Urinary bladder (tissue), 4 donors: ENCODE data around the gene OSR1. TPM values are rescaled to one million over a fixed set of nuclear protein-coding genes. Genes with fewer than 3 reads are reported as not detected.

Experiments used
- DNase-seq: peaks from one replicate; pipeline ENCODE4 v3.0.0-alpha.2; 2015; ENCODE audit errors: extremely low spot score
- H3K27ac ChIP-seq: one replicate; pipeline ENCODE4 v1.5.1; 2013; ENCODE audit warnings: low read depth, mild to moderate bottlenecking, moderate library complexity
- H3K36me3 ChIP-seq: one replicate; pipeline ENCODE4 v1.6.1; 2013; ENCODE audit warnings: mild to moderate bottlenecking, moderate library complexity; ENCODE audit not compliant: insufficient read depth
- H3K4me1 ChIP-seq: one replicate; pipeline ENCODE4 v1.6.1; 2013; ENCODE audit warnings: mild to moderate bottlenecking, moderate library complexity; ENCODE audit not compliant: insufficient read depth
- H3K4me3 ChIP-seq: one replicate; pipeline ENCODE4 v1.5.1; 2013; ENCODE audit warnings: low read depth, low read length
- WGBS: extraction: QIAGEN DNeasy Blood & Tissue Kit; methylation state at CpG from one replicate; pipeline ENCODE4 v1.1.7; 2013; 5-methylcytosine and 5-hydroxymethylcytosine counted together
- polyA plus RNA-seq: library from polyadenylated mRNA; stranded (reverse); fragments of 200-250 nt; gene quantifications from one replicate; pipeline ENCODE4 v1.2.3, GENCODE V29; 2013
- total RNA-seq: library from RNA; depleted of rRNA; stranded (reverse); fragments of >200 nt; gene quantifications from one replicate; pipeline ENCODE4 v1.2.3, GENCODE V29; 2014
- donor health status: healthy with polysubstance abuse.
- donor health status: healthy.

The OSR1 gene
- total and polyA plus RNA-seq, 2 donors, result 93.7 to 144 TPM

GRCh38 chr2:19363474-19363778, 5.0 kb upstream of the OSR1 start:
- peak overlapping the region; percentile 52 for H3K4me3 ChIP-seq
- no peak for DNase-seq
- no peaks in the 10 kb centered on the region for H3K36me3 ChIP-seq
- H3K4me1 ChIP-seq, result no peaks in the 10 kb centered on the region
- WGBS, result 6% methylated on average over 20 of the region's 20 CpGs
- H3K27ac ChIP-seq, result no peak overlapping the region

DNA sequence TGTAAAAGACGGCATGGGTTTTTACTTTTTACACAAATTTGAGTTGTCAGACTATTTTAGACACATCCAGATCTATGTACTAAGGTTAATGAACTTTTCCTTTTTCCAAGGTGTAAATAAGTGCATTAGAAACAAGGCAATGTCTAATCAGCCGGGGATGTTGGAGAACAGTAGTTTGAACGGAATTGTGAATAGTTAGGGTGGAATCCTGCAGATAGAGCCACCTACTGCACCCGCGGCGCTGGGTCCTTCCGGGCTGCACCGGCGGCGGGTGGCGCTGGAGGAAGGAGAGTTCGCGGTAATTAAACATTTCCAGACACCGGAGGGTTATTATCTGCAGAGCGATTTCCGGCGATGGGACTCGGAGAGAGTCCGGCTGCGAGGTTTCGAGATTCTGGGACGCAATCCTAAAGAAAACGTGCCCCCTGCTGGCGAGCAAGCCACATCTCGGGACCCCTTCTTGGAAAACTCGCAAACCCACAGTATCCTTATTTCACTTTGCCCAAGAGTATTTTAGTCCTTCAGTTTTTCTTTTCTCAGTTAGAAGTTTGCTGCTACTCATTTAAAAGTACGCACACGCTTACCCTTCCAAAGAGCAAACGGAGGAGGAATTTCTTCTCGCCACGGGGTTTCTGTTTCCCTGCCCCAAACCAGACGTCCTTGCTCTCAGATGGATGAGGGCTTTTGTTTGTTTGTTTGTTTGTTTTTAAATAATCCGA, 4.5 kb upstream of the OSR1 start:
- under 1% methylated on average over 33 of the region's 33 CpGs for WGBS
- Histone ChIP-seq H3K4me1 (no peaks in the 10 kb centered on the region), H3K4me3 (peak overlapping the region; percentile 52), H3K27ac (no peak overlapping the region), H3K36me3 (no peaks in the 10 kb centered on the region)
- peak; percentile 81 for DNase-seq

- Histone ChIP-seq H3K36me3 (no peaks in the 10 kb centered on the region), H3K4me3 (peak overlapping the region; percentile 52), H3K4me1 (no peaks in the 10 kb centered on the region), H3K27ac (no peak overlapping the region)
- WGBS, result 2% methylated on average over 16 of the region's 16 CpGs
- DNase-seq, result no peak
Observed at GRCh38 chr2:19362094-19362754, 3.8 kb upstream of the OSR1 start.

DNA sequence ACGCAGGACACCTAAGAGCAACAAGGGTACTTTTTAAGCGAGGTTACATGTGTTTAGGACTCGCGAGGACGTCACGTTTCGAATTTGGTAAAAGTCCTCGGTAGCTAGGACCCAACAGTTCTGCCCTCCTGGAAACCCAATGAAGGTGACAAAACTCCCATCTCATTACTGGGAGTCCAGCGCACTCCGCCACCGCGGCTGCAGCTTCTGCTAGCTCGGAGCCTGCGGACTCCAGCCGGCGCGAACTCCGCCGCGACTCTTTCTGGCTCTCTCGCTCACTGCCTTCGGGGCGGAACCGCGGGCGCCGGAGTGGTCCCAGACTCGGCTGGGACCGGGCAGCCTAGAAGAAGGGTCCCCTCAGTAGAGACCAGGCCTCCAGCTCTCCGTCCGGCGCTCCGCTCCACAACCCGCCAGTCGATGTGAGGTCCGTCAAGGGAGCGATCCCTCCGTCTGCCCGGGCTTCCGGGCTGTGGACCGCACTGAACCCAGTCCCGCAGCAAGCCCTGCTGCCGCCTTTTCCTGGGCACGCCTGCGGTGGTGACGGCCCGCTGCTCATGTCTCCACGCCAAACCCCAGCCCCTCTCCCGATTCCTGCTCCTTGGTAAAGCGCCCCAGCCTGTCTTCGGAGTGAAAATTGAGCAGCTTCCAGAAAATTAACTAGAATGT, 3.0 kb upstream of the OSR1 start:
- 9% methylated on average over 51 of the region's 51 CpGs for WGBS
- Histone ChIP-seq H3K4me3 (peak overlapping the region; percentile 52), H3K36me3 (no peaks in the 10 kb centered on the region), H3K4me1 (no peaks in the 10 kb centered on the region), H3K27ac (no peak overlapping the region)
- DNase-seq, result no peak

GRCh38 chr2:19360966-19361321, 2.5 kb upstream of the OSR1 start:
- no peak for DNase-seq
- Histone ChIP-seq H3K4me1 (no peaks in the 10 kb centered on the region), H3K36me3 (no peaks in the 10 kb centered on the region), H3K27ac (no peak overlapping the region), H3K4me3 (no peak overlapping the region)
- WGBS, result 53% methylated on average over 17 of the region's 17 CpGs

DNA sequence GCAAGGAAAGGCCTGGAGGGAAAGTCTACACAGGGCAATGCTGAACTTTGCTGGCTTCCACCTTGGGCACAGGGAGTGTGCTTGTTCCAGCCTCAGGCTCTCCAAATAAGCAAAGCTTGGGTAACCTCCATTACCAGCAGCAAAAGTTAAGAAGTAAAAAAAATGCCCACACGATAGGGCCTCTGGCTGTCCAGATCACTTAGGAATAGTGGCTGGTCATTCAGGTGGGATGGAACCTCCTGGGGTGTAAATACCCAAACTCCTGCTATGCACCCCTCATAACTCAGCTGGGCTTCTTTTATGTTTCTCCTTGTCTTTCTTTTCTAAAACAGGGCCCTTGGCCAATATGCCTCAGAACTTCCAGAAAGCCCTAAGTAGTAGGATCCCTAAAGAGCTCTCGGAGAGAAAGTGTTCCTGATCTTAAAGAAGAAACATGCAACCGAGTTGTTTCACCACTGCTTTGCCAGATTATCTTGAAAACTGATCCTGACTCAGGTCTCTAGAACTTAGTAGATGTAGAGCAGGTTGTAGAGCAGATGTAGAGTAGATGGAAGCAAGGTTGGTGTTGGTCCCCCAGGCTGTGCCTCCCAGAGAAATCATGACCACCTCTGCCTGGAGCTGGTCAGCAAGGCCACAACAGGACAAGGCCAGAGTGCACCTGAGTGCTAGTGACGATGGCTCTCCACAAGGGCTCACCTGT, 2.0 kb upstream of the OSR1 start:
- no peak overlapping the region for H3K27ac ChIP-seq
- no peaks in the 10 kb centered on the region for H3K4me1 ChIP-seq
- H3K36me3 ChIP-seq, result no peaks in the 10 kb centered on the region
- 68% methylated on average over 4 of the region's 4 CpGs for WGBS
- no peak for DNase-seq
- H3K4me3 ChIP-seq, result no peak overlapping the region

GRCh38 chr2:19359456-19359855, 1.0 kb upstream of the OSR1 start:
- 54% methylated on average over 4 of the region's 4 CpGs for WGBS
- Histone ChIP-seq H3K4me3 (no peak overlapping the region), H3K4me1 (no peaks in the 10 kb centered on the region), H3K27ac (peak overlapping the region; percentile 33), H3K36me3 (no peaks in the 10 kb centered on the region)
- DNase-seq, result no peak

GRCh38 chr2:19359021-19359357, 566 bp upstream of the OSR1 start:
- no peaks in the 10 kb centered on the region for H3K4me1 ChIP-seq
- H3K36me3 ChIP-seq, result no peaks in the 10 kb centered on the region
- H3K4me3 ChIP-seq, result peak overlapping the region; percentile 75
- H3K27ac ChIP-seq, result peak overlapping the region; percentile 54
- 10% methylated on average over 14 of the region's 14 CpGs for WGBS
- no peak for DNase-seq

GRCh38 chr2:19357402-19358241, 801 bp downstream of the OSR1 start:
- no peaks in the 10 kb centered on the region for H3K4me1 ChIP-seq

DNA sequence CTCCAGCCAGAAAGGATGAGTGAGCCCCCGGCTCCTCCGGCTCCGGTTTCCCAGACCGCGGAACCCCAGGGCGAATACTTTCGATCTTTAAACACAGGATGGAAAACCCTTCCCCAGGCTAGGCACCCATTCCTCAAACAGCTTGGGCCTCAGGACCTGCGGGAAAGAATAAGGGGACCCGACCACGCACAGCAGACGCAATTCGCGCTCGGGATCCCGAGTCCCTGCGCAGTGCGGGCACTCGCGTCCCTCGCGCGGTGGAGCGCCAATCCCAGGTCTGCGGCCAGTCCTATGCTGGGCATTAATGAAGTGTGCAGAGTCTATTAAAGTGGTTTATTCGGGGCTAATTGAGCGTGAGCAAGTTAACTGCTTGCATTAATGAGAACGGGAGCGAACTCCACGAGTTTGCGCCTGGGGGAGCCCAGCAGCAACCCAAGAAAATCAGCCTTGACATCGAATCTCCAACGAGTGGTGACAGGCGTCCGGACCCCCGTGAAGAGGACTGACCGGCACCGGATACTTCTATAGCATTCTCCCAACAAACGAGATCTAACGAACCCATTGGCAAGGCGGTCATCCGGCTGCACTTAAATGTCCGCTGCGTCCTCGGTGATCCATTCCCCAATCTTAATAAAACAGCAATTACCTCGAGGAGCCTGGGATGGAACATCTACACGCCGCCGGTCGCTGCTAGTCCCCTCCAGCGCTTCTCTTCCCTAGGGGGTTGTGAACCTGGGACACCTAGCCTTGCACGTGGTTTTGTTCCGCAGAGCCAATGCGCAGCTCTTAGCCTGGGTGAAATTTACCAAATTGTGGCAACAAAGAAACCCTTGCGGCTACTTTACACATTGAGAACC, 1.6 kb downstream of the OSR1 start:
- Histone ChIP-seq H3K4me3 (peak overlapping the region; percentile 75), H3K27ac (peak overlapping the region; percentile 62), H3K4me1 (no peaks in the 10 kb centered on the region), H3K36me3 (no peaks in the 10 kb centered on the region)
- 4% methylated on average over 54 of the region's 54 CpGs for WGBS
- no peak for DNase-seq

More at GRCh38 chr2:19357402-19358241, 801 bp downstream of the OSR1 start:
- peak overlapping the region; percentile 75 for H3K4me3 ChIP-seq
- peak overlapping the region; percentile 82 for H3K27ac ChIP-seq
- 1% methylated on average over 45 of the region's 45 CpGs for WGBS
- H3K36me3 ChIP-seq, result no peaks in the 10 kb centered on the region
- DNase-seq, result no peak

GRCh38 chr2:19355931-19356544, 2.4 kb downstream of the OSR1 start:
- Histone ChIP-seq H3K4me1 (no peaks in the 10 kb centered on the region), H3K4me3 (peak overlapping the region; percentile 75), H3K27ac (peak overlapping the region; percentile 62), H3K36me3 (no peaks in the 10 kb centered on the region)
- DNase-seq, result no peak
- 14% methylated on average over 35 of the region's 35 CpGs for WGBS

DNA sequence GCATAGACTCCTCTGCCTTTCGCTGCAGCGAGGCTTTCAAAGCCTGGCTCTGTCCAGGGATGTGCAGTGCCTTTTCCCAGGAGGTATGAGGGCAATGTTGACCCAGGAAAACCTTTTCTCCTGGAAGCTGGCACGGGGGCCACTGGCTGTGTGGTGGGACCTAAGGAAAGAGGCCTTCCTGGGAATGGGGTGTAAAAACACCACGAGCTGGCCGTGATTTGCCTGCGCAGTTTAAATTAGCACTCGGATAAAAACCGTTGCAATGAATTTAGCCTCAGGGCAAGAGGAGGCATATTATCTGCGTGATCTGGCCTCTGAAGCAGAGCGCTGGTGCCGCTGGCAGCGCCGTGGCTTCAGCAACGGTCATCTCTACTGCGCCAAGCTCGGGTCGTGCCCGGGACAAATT, 3.0 kb downstream of the OSR1 start:
- Histone ChIP-seq H3K27ac (peak overlapping the region; percentile 69), H3K4me1 (no peaks in the 10 kb centered on the region), H3K4me3 (peak overlapping the region; percentile 75), H3K36me3 (no peaks in the 10 kb centered on the region)
- DNase-seq, result no peak
- WGBS, result 26% methylated on average over 18 of the region's 18 CpGs
